ENCODE results near the gene ZNF236. TPM values are rescaled to one million over a fixed set of nuclear protein-coding genes. Genes with fewer than 3 reads are reported as not detected.

The ZNF236 gene
- total RNA-seq, 1 experiment from 2014 or later, result 14.9 TPM

GRCh38 chr18:76894566-76895346, 72.4 kb downstream of the ZNF236 start:
- DNase-seq, result no peak
- no peaks in the 10 kb centered on the region for H3K4me1 Mint-ChIP-seq (ENCODE audit: low read depth, unreplicated experiment)
- TF ChIP-seq CTCF (IDR thresholded peaks at IDR 0.05; ENCODE audit: insufficient read depth in 1 of 2, low read depth in 1 of 2, low read length in 1 of 2, severe bottlenecking in 1 of 2, unreplicated experiment in 1 of 2), result no peak
- no TSS peak for BruUV-seq (replicated peaks)
- H3K27me3 Mint-ChIP-seq (ENCODE audit: insufficient read depth, unreplicated experiment), result no peaks in the 10 kb centered on the region
- ChIA-PET POLR2A (no interaction called here), CTCF (no interaction called here)
- Histone ChIP-seq H3K9me3 (no peaks in the 10 kb centered on the region), H3K36me3 (ENCODE audit: control insufficient read depth, insufficient read depth, low read length) (peaks cover 7% of the 10 kb centered on the region), H3K27me3 (replicated peaks; ENCODE audit: control insufficient read depth, insufficient read depth, low read length) (no peaks in the 10 kb centered on the region), H3K4me3 (ENCODE audit: low read depth, low read length) (no peak overlapping the region), H3K4me1 (no peaks in the 10 kb centered on the region)
- H3K4me3 Mint-ChIP-seq (ENCODE audit: unreplicated experiment), result no peak overlapping the region
- no peaks in the 10 kb centered on the region for H3K9me3 Mint-ChIP-seq (ENCODE audit: unreplicated experiment)
- no peak overlapping the region for H3K27ac Mint-ChIP-seq (ENCODE audit: unreplicated experiment)
- peaks cover 6% of the 10 kb centered on the region for H3K36me3 Mint-ChIP-seq (ENCODE audit: insufficient read depth, unreplicated experiment)
- intact Hi-C loops (cut with micrococcal nuclease; ENCODE audit: unreplicated experiment), result no loop called here

DNA sequence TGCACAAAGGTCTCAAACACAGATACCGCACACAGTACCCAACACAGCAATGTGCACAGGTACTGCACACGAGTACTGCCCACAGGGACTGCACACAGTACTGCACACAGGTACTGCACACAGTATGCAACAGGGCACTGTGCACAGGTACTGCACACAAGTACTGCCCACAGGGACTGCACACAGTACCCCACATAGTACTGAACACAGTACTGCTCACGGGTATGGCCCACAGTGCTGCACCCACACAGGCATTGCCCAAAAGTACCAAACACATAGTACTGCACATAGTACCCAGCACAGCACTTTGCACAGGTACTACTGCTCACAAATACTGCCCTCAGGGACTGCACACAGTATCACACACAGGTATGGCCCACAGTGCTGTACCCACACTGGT, 73.1 kb downstream of the ZNF236 start:
- no peak for TF ChIP-seq CTCF (IDR thresholded peaks at IDR 0.05; ENCODE audit: insufficient read depth in 1 of 2, low read depth in 1 of 2, low read length in 1 of 2, severe bottlenecking in 1 of 2, unreplicated experiment in 1 of 2)
- DNase-seq, result no peak
- intact Hi-C loops (cut with micrococcal nuclease; ENCODE audit: unreplicated experiment), result no loop called here
- H3K36me3 Mint-ChIP-seq (ENCODE audit: insufficient read depth, unreplicated experiment), result peaks cover 6% of the 10 kb centered on the region
- H3K4me3 Mint-ChIP-seq (ENCODE audit: unreplicated experiment), result no peak overlapping the region
- no peaks in the 10 kb centered on the region for H3K27me3 Mint-ChIP-seq (ENCODE audit: insufficient read depth, unreplicated experiment)
- H3K27ac Mint-ChIP-seq (ENCODE audit: unreplicated experiment), result no peak overlapping the region
- peaks cover 7% of the 10 kb centered on the region for H3K36me3 ChIP-seq (ENCODE audit: control insufficient read depth, insufficient read depth, low read length)
- no peaks in the 10 kb centered on the region for H3K27me3 ChIP-seq (replicated peaks; ENCODE audit: control insufficient read depth, insufficient read depth, low read length)
- no peak overlapping the region for H3K4me3 ChIP-seq (ENCODE audit: low read depth, low read length)
- ChIA-PET POLR2A (no interaction called here), CTCF (no interaction called here)
- H3K9me3 ChIP-seq, result no peaks in the 10 kb centered on the region
- no TSS peak for BruUV-seq (replicated peaks)
- H3K4me1 ChIP-seq, result no peaks in the 10 kb centered on the region
- H3K9me3 Mint-ChIP-seq (ENCODE audit: unreplicated experiment), result no peaks in the 10 kb centered on the region
- H3K4me1 Mint-ChIP-seq (ENCODE audit: low read depth, unreplicated experiment), result no peaks in the 10 kb centered on the region

- DNase-seq, result no peak
- no peaks in the 10 kb centered on the region for H3K4me1 ChIP-seq
- H3K27me3 ChIP-seq (replicated peaks; ENCODE audit: control insufficient read depth, insufficient read depth, low read length), result no peaks in the 10 kb centered on the region
- Mint-ChIP-seq H3K27me3 (ENCODE audit: insufficient read depth, unreplicated experiment) (no peaks in the 10 kb centered on the region), H3K27ac (ENCODE audit: unreplicated experiment) (no peak overlapping the region), H3K4me3 (ENCODE audit: unreplicated experiment) (no peak overlapping the region), H3K36me3 (ENCODE audit: insufficient read depth, unreplicated experiment) (peaks cover 6% of the 10 kb centered on the region), H3K9me3 (ENCODE audit: unreplicated experiment) (no peaks in the 10 kb centered on the region), H3K4me1 (ENCODE audit: low read depth, unreplicated experiment) (no peaks in the 10 kb centered on the region)
- intact Hi-C loops (cut with micrococcal nuclease; ENCODE audit: unreplicated experiment), result no loop called here
- TF ChIP-seq CTCF (IDR thresholded peaks at IDR 0.05; ENCODE audit: insufficient read depth in 1 of 2, low read depth in 1 of 2, low read length in 1 of 2, severe bottlenecking in 1 of 2, unreplicated experiment in 1 of 2), result no peak
- H3K9me3 ChIP-seq, result no peaks in the 10 kb centered on the region
- ChIA-PET POLR2A (no interaction called here), CTCF (no interaction called here)
- H3K4me3 ChIP-seq (ENCODE audit: low read depth, low read length), result no peak overlapping the region
- peaks cover 7% of the 10 kb centered on the region for H3K36me3 ChIP-seq (ENCODE audit: control insufficient read depth, insufficient read depth, low read length)
- BruUV-seq (replicated peaks), result no TSS peak
These were observed 74.3 kb downstream of the ZNF236 start for GRCh38 chr18:76896677-76897076.
